Smooth muscle cell (in vitro differentiated cells): Measurements from ENCODE around the gene ANKS6. TPM values are rescaled to one million over a fixed set of nuclear protein-coding genes. Genes with fewer than 3 reads are reported as not detected.

Experiments used
- DNase-seq: peaks from one replicate; lab custom pipeline; 2025; ENCODE audit not compliant: unreplicated experiment; lab: John Stamatoyannopoulos, UW
- H2AFZ ChIP-seq: fragments of 200-600 bp; sonication (generic); 2 replicates; pipeline ENCODE4 v1.6.0; 2016; ENCODE audit warnings: antibody characterized with exemption, low read depth, mild to moderate bottlenecking
- H3F3A ChIP-seq: fragments of 200-600 bp; sonication (generic); 2 replicates; pipeline ENCODE4 v1.6.0; 2017; ENCODE audit warnings: antibody characterized with exemption, low read depth
- H3K27ac ChIP-seq: fragments of 200-600 bp; sonication (generic); 2 replicates; pipeline ENCODE4 v1.5.1; 2016; ENCODE audit warnings: low read depth, mild to moderate bottlenecking
- H3K27me3 ChIP-seq: fragments of 200-600 bp; sonication (generic); 2 replicates; pipeline ENCODE4 v1.6.1; 2016; ENCODE audit warnings: low read depth, mild to moderate bottlenecking
- H3K36me3 ChIP-seq: fragments of 200-600 bp; sonication (generic); 2 replicates; pipeline ENCODE4 v1.5.1; 2016; ENCODE audit warnings: low read depth
- H3K4me1 ChIP-seq: fragments of 200-600 bp; sonication (generic); 2 replicates; pipeline ENCODE4 v1.5.1; 2016; ENCODE audit warnings: low read depth
- H3K4me2 ChIP-seq: fragments of 200-600 bp; sonication (generic); 2 replicates; pipeline ENCODE4 v1.6.0; 2016; ENCODE audit warnings: mild to moderate bottlenecking
- H3K4me3 ChIP-seq: fragments of 200-600 bp; sonication (generic); 2 replicates; pipeline ENCODE4 v1.5.1; 2016; ENCODE audit warnings: mild to moderate bottlenecking
- H3K79me2 ChIP-seq: fragments of 200-600 bp; sonication (generic); 2 replicates; pipeline ENCODE4 v1.6.0; 2016; ENCODE audit warnings: low read depth, mild to moderate bottlenecking
- H3K9ac ChIP-seq: fragments of 200-600 bp; sonication (generic); 2 replicates; pipeline ENCODE4 v1.6.0; 2016; ENCODE audit warnings: low read depth
- H3K9me3 ChIP-seq: fragments of 200-600 bp; sonication (generic); replicated peaks from 2 replicates; pipeline ENCODE4 v1.5.1; 2016; ENCODE audit warnings: low read depth
- H4K20me1 ChIP-seq: fragments of 200-600 bp; sonication (generic); 2 replicates; pipeline ENCODE4 v1.6.0; 2016; ENCODE audit warnings: low read depth
- CTCF ChIP-seq: fragments of 200-600 bp; sonication (generic); IDR thresholded peaks from 2 replicates; pipeline ENCODE4 v1.5.1; 2017; ENCODE audit warnings: borderline replicate concordance, mild to moderate bottlenecking, antibody characterized with exemption; ENCODE audit not compliant: insufficient read depth, poor library complexity, severe bottlenecking
- WGBS: methylation state at CpG from one replicate; pipeline ENCODE4 v1.1.7; 2016; ENCODE audit warnings: low lambda C conversion rate; 5-methylcytosine and 5-hydroxymethylcytosine counted together
- polyA plus RNA-seq: library from polyadenylated mRNA; unstranded; fragments of >200 nt; fragmentation: Nextera tagmentation; extraction: Ambion mirVana; gene quantifications from 2 replicates; pipeline ENCODE4 v1.2.1, GENCODE V29; 2016
- total RNA-seq: library from RNA; depleted of rRNA; stranded (reverse); fragments of >200 nt; gene quantifications from 2 replicates; pipeline ENCODE4 v1.2.3, GENCODE V29; 2014

ANKS6 gene
- total and polyA plus RNA-seq, 2 experiments from 2014 or later, result 10.5 to 13.6 TPM

GRCh38 chr9:98789483-98790133 is 6.7 kb downstream of the ANKS6 start:
- no peaks in the 10 kb centered on the region for H3K36me3 ChIP-seq
- no peak overlapping the region for H3K4me3 ChIP-seq
- H3K4me1 ChIP-seq, result peaks cover 6% of the 10 kb centered on the region
- over 99% methylated on average over 5 of the region's 5 CpGs for WGBS
- no peak overlapping the region for H3K4me2 ChIP-seq
- no peak overlapping the region for H3K27ac ChIP-seq
- no peak overlapping the region for H3K9ac ChIP-seq
- no peaks in the 10 kb centered on the region for H3K79me2 ChIP-seq
- no peak for DNase-seq
- H3K9me3 ChIP-seq, result no peaks in the 10 kb centered on the region
- H3K27me3 ChIP-seq, result no peaks in the 10 kb centered on the region
- TF ChIP-seq CTCF, result no peak
- peaks cover 26% of the 10 kb centered on the region for H4K20me1 ChIP-seq
- no peaks in the 10 kb centered on the region for H3F3A ChIP-seq
- H2AFZ ChIP-seq, result no peak overlapping the region

DNA sequence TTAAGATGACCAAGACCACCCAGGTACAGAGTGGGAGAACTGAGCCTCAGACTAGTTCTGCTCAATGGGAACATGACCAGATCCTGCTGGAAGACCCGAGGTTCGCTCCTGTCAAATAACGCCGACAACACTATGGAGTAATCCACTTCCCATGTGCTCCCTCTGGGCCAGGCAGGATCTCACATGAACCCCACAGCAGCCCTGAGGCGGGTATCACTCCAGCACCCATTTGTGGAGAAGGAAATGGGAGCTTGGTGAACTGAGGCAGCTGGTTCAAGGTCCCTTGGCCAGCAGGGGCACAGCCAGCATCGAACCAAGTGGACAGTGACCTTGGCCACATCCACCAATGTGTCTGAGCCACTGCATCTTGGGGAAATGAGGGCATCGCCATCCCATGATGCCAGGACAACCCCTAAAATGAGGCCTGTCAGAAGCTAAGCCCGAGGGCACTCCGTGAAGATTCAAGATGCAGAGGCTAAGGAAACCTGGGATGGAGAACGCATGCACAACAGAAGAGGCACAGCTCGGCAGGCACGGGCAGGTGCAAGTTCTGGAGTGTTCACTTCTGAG is 8.5 kb downstream of the ANKS6 start:
- TF ChIP-seq CTCF, result no peak
- 99% methylated on average over 12 of the region's 12 CpGs for WGBS
- H2AFZ ChIP-seq, result no peak overlapping the region
- no peaks in the 10 kb centered on the region for H3K9me3 ChIP-seq
- no peaks in the 10 kb centered on the region for H3F3A ChIP-seq
- no peak overlapping the region for H3K9ac ChIP-seq
- H3K4me1 ChIP-seq, result peaks cover 6% of the 10 kb centered on the region
- peaks cover 23% of the 10 kb centered on the region for H4K20me1 ChIP-seq
- no peaks in the 10 kb centered on the region for H3K79me2 ChIP-seq
- no peak overlapping the region for H3K4me3 ChIP-seq
- no peaks in the 10 kb centered on the region for H3K36me3 ChIP-seq
- H3K27me3 ChIP-seq, result no peaks in the 10 kb centered on the region
- no peak overlapping the region for H3K4me2 ChIP-seq
- no peak overlapping the region for H3K27ac ChIP-seq
- no peak for DNase-seq

- Histone ChIP-seq H3K79me2 (no peaks in the 10 kb centered on the region), H3K36me3 (no peaks in the 10 kb centered on the region), H3K27ac (no peak overlapping the region), H3K9ac (no peak overlapping the region), H3K9me3 (no peaks in the 10 kb centered on the region), H3F3A (no peaks in the 10 kb centered on the region), H4K20me1 (peaks cover 14% of the 10 kb centered on the region), H3K4me2 (no peak overlapping the region), H3K4me1 (peaks cover 6% of the 10 kb centered on the region), H3K27me3 (no peaks in the 10 kb centered on the region), H3K4me3 (no peak overlapping the region), H2AFZ (no peak overlapping the region)
- TF ChIP-seq CTCF, result no peak
- 92% methylated on average over 4 of the region's 4 CpGs for WGBS
- no peak for DNase-seq
These were observed 9.4 kb downstream of the ANKS6 start for GRCh38 chr9:98786750-98787510.
